Fibroblast of the conjunctiva (primary cell): Measurements from ENCODE around the gene OR4E1.
"Not testable (repeated sequence)": the region's sequence is repeated elsewhere in the genome, so short reads cannot be mapped to it uniquely, and the experiment has no call there.

ENCODE experiments used
- DNase-seq: peaks from one replicate; pipeline ENCODE4 v3.0.0-alpha.2; 2010; ENCODE audit warnings: low read depth

Gene OR4E1

DNA sequence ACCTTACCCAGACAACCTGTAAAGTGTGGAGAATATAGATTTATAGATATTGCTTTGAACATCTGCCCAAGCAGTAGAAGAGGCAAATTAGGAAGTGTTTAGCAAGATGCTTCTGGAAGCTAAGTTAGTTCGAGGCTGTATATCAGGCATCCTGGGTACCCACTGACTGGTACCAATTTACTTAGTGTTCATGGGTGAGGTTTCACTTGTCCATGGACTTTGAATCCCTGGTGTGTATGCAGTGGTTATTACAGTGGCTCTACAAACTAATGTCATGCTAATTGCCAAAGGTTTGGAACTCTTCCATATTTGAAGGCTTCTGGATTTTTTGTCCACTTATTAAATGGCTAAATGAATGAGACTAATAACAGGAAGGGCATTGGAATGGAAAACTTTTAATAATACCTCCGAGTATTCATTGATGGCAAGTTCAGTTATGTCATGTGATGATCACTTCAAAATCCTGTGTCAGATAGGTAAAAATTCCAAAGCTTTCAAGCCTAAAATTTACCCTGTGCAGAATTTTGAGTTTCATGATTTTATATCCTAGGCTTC is 20.2 kb downstream of the OR4E1 start, which contains the start of gene OR4E2:
Gene OR4E2 (plus strand): TSS at position 505 of the 555 bp plus-strand sequence. CDS start 11,248 bp downstream, outside the sequence.
- no peak for DNase-seq

- no peak for DNase-seq
Observed at GRCh38 chr14:21652209-21652808, 21.3 kb downstream of the OR4E1 start.

DNA sequence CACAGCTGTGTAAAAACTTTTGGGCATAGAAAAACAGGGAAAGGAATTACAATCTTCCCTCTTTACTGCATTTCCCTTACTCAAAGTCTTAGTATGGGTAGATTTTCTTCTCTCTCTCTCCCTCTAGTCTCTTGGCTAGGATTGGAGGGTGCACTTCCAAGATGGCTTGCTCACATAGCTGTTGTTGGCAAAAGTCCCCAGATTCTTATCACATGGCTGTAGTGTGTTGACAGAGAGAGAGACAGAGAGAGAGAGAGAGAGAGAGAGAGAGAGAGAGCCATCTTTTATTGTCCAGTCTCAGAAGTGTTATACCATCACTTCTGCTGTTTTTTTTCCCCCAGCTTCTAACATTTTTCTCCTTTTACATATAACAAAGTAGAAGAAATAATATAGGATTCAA is 26.2 kb downstream of the OR4E1 start:
- DNase-seq, result peak; percentile 9

GRCh38 chr14:21643407-21643806 is 30.2 kb downstream of the OR4E1 start:
- no peak for DNase-seq

DNA sequence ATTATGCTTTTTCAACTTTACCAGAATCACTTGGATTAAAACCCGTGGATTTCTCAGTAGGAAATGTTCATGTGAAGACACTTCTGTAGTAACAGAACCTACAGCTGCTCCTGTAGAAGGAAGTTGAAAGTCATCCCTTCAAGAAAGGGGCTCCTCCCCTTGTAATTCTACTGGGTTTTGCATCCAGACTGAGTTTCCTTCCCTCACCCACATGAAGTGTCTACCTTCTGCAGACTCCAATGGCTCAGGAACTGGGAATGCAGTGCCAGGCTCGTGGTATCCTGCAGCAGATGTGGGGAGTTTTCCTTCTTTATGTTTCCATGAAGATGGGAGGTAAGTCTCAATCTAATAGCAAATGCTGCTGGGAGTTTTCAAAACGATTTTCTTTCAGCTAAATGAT is 30.9 kb downstream of the OR4E1 start:
- no peak for DNase-seq

DNA sequence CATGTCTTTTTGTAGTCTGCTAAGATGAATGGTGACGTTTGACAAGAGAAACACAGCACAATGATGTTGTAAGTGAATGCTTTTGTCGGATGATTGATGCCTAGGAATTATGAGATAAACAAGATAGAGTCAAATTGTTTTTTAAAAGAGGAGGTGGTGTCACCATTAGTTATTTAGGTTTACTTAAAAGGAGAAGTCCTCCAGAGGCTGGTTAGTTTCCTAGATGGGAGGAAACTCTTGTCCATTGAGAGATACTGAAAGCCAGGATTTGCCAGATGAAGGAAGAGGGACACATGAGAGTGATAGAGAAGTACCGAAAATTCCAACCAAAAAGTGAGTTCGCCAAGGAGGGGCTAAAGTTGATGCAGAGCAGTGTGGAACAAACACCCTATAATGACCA is 38.8 kb downstream of the OR4E1 start, which contains the start of gene OR10G2:
Gene OR10G2 (minus strand): TSS at position 101 of the 400 bp plus-strand sequence. CDS start 98 bp downstream, at position 3.
- DNase-seq, result no peak

DNA sequence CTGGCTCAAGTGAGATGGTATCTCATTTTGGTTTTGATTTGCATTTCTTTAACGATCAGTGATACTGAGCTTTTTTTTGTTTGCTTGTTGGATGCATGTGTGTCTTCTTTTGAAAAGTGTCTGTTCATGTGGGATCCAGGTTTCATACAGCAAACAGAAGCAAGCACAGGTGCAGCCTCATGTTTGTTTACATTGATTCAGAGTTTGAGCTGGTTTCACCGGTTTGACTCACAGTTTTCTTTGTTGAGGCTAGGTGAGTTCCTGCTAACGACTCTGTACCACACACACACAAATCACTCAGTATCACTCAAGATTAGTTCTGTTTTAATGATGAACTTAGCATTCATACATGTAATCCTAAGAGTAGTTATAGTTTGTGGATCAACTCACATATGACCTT is 42.5 kb downstream of the OR4E1 start:
- DNase-seq, result no peak

GRCh38 chr14:21630503-21630902 is 43.1 kb downstream of the OR4E1 start:
- DNase-seq, result not testable (repeated sequence)

DNA sequence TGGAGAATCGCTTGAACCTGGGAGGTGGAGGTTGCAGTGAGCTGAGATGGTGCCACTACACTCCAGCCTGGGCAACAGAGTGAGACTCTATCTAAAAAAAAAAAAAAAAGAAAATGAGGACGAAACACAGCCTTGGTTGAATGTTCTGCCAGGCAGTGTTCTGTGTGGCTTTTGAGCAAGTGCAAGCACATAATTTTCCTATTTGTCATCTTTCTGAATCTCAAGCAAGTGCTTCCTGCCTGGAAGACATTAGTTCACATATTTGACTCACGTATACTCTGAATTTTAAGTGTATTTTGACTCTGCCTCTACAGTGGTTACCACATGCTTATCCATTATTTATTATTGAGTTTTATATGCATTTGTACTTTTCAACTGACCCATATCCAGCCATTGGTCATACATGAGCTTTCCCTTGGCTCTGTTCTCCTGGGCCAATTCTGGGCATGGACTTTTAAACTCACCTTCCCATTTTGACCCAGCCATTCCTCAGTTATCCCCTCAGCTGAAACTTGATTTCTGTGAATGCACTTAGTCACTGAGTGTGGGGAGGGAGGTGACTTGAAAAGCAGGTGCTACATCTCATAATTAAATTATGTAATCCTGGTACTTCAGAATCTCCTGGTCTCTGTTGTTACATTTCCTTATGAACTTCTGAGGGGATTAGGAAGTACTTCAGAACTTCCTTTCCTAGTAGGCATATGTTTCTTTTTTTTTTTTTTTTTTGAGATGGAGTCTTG is 47.0 kb downstream of the OR4E1 start:
- no peak for DNase-seq
